ENCODE results near the gene CLEC2L. TPM values are rescaled to one million over a fixed set of nuclear protein-coding genes. Genes with fewer than 3 reads are reported as not detected.
A peak's percentile ranks its signal among the peaks of the same experiment; 100 is the strongest.

CLEC2L gene
- total RNA-seq, 1 donor from 2014 or later = not detected

DNA sequence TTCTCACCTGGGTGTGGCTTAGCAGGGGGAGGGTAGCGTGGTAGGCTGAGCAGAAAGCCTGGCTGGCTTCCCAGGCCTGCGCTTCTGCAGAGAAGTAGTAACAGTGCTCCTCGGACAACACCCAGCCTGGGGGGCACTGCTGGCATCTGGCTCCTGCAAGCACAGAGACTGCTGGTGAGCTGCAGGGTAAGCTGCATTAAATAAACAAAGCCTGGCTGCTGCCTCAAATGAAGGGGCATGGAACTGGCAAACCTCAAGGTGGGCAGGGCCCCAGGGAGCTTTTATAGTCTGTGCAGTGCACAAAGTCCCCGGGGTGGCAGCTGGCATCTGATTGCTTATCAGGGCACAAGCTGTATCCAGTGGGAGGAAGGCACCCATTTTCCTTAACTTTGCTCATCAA is 43.9 kb upstream of the CLEC2L start:
- Mint-ChIP-seq H3K36me3 (ENCODE audit: low read depth, unreplicated experiment) (no peaks in the 10 kb centered on the region), H3K27me3 (ENCODE audit: low read depth, unreplicated experiment) (peaks cover 33% of the 10 kb centered on the region), H3K9me3 (ENCODE audit: unreplicated experiment) (no peaks in the 10 kb centered on the region), H3K4me1 (ENCODE audit: low read depth, unreplicated experiment) (no peaks in the 10 kb centered on the region), H3K4me3 (ENCODE audit: unreplicated experiment) (no peak overlapping the region), H3K27ac (ENCODE audit: unreplicated experiment) (no peak overlapping the region)
- peaks cover 11% of the 10 kb centered on the region for H3K4me1 ChIP-seq (ENCODE audit: insufficient read depth, low read length)
- DNase-seq (ENCODE audit: low read depth) (no peak), FAIRE-seq (no peak)
- no peak overlapping the region for H3K4me3 ChIP-seq (ENCODE audit: insufficient read depth, low read depth, low read length)
- H3K9ac ChIP-seq (ENCODE audit: low read length) = no peak overlapping the region
- H3K4me2 ChIP-seq (ENCODE audit: low read length) = no peak overlapping the region
- no peak for TF ChIP-seq EZH2 (IDR thresholded peaks at IDR 0.05; ENCODE audit: insufficient read depth, low read length)
- TF ChIP-seq, protein P1, sequence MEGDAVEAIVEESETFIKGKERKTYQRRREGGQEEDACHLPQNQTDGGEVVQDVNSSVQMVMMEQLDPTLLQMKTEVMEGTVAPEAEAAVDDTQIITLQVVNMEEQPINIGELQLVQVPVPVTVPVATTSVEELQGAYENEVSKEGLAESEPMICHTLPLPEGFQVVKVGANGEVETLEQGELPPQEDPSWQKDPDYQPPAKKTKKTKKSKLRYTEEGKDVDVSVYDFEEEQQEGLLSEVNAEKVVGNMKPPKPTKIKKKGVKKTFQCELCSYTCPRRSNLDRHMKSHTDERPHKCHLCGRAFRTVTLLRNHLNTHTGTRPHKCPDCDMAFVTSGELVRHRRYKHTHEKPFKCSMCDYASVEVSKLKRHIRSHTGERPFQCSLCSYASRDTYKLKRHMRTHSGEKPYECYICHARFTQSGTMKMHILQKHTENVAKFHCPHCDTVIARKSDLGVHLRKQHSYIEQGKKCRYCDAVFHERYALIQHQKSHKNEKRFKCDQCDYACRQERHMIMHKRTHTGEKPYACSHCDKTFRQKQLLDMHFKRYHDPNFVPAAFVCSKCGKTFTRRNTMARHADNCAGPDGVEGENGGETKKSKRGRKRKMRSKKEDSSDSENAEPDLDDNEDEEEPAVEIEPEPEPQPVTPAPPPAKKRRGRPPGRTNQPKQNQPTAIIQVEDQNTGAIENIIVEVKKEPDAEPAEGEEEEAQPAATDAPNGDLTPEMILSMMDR (IDR thresholded peaks at IDR 0.05; ENCODE audit: insufficient read depth, low read depth, low read length) = no peak
- H3K27ac ChIP-seq (ENCODE audit: low read depth, low read length) = no peak overlapping the region
- no peaks in the 10 kb centered on the region for H3K36me3 ChIP-seq (ENCODE audit: insufficient read depth, low read length)
- no peak overlapping the region for H2AFZ ChIP-seq (ENCODE audit: low read depth, low read length)
- peaks cover 4% of the 10 kb centered on the region for H4K20me1 ChIP-seq (ENCODE audit: insufficient read depth, low read length)
- no peaks in the 10 kb centered on the region for H3K79me2 ChIP-seq (ENCODE audit: insufficient read depth, low read length)
- peaks cover 25% of the 10 kb centered on the region for H3K27me3 ChIP-seq (ENCODE audit: insufficient read depth, low read length)
- no peaks in the 10 kb centered on the region for H3K9me3 ChIP-seq (ENCODE audit: insufficient read depth, low read depth, low read length)

- DNase-seq (ENCODE audit: low read depth) = no peak
- no peak overlapping the region for H3K27ac ChIP-seq (ENCODE audit: low read depth, low read length)
- H3K79me2 ChIP-seq (ENCODE audit: insufficient read depth, low read length) = no peaks in the 10 kb centered on the region
- H3K4me1 Mint-ChIP-seq (ENCODE audit: low read depth, unreplicated experiment) = no peaks in the 10 kb centered on the region
- H3K27ac Mint-ChIP-seq (ENCODE audit: unreplicated experiment) = no peak overlapping the region
- FAIRE-seq = no peak
- peaks cover 2% of the 10 kb centered on the region for H3K36me3 Mint-ChIP-seq (ENCODE audit: low read depth, unreplicated experiment)
- H3K9me3 Mint-ChIP-seq (ENCODE audit: unreplicated experiment) = no peaks in the 10 kb centered on the region
- H3K27me3 ChIP-seq (ENCODE audit: insufficient read depth, low read length) = peaks cover 39% of the 10 kb centered on the region
- no peaks in the 10 kb centered on the region for H3K36me3 ChIP-seq (ENCODE audit: insufficient read depth, low read length)
- H3K9ac ChIP-seq (ENCODE audit: low read length) = no peak overlapping the region
- peaks cover 11% of the 10 kb centered on the region for H3K4me1 ChIP-seq (ENCODE audit: insufficient read depth, low read length)
- peaks cover 4% of the 10 kb centered on the region for H4K20me1 ChIP-seq (ENCODE audit: insufficient read depth, low read length)
- no peaks in the 10 kb centered on the region for H3K9me3 ChIP-seq (ENCODE audit: insufficient read depth, low read depth, low read length)
- no peak overlapping the region for H2AFZ ChIP-seq (ENCODE audit: low read depth, low read length)
- H3K4me2 ChIP-seq (ENCODE audit: low read length) = no peak overlapping the region
- no peak for TF ChIP-seq EZH2 (IDR thresholded peaks at IDR 0.05; ENCODE audit: insufficient read depth, low read length)
- TF ChIP-seq, protein P1 (IDR thresholded peaks at IDR 0.05; ENCODE audit: insufficient read depth, low read depth, low read length) = no peak
- peaks cover 39% of the 10 kb centered on the region for H3K27me3 Mint-ChIP-seq (ENCODE audit: low read depth, unreplicated experiment)
- H3K4me3 Mint-ChIP-seq (ENCODE audit: unreplicated experiment) = no peak overlapping the region
- no peak overlapping the region for H3K4me3 ChIP-seq (ENCODE audit: insufficient read depth, low read depth, low read length)
Observed at GRCh38 chr7:139481364-139481763, 42.1 kb upstream of the CLEC2L start.

DNA sequence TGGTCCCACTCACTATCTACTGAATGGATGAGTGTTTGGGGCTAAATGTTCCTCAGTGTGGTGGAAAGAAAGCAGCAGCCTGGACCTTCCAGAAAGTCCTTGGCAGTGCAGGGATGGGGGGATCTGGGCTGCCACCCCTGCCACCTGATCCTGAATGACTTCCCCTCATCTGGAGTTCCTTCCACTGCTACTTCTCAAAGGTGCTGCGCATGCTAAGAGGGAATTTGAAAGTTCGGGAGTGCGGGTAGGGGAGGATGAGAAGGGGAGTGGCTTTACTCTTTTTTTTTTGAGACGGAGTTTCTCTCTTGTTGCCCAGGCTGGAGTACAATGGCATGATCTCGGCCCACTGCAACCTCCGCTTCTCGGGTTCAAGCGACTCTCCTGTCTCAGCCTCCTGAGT is 41.4 kb upstream of the CLEC2L start:
- no peaks in the 10 kb centered on the region for H3K9me3 ChIP-seq (ENCODE audit: insufficient read depth, low read depth, low read length)
- H3K4me1 Mint-ChIP-seq (ENCODE audit: low read depth, unreplicated experiment) = no peaks in the 10 kb centered on the region
- H2AFZ ChIP-seq (ENCODE audit: low read depth, low read length) = no peak overlapping the region
- no peaks in the 10 kb centered on the region for H3K36me3 ChIP-seq (ENCODE audit: insufficient read depth, low read length)
- FAIRE-seq (no peak), DNase-seq (ENCODE audit: low read depth) (no peak)
- H3K36me3 Mint-ChIP-seq (ENCODE audit: low read depth, unreplicated experiment) = peaks cover 2% of the 10 kb centered on the region
- peaks cover 44% of the 10 kb centered on the region for H3K27me3 ChIP-seq (ENCODE audit: insufficient read depth, low read length)
- no peak overlapping the region for H3K4me3 Mint-ChIP-seq (ENCODE audit: unreplicated experiment)
- H3K27ac Mint-ChIP-seq (ENCODE audit: unreplicated experiment) = no peak overlapping the region
- peaks cover 1% of the 10 kb centered on the region for H3K9me3 Mint-ChIP-seq (ENCODE audit: unreplicated experiment)
- H3K4me1 ChIP-seq (ENCODE audit: insufficient read depth, low read length) = peaks cover 11% of the 10 kb centered on the region
- H3K27me3 Mint-ChIP-seq (ENCODE audit: low read depth, unreplicated experiment) = peaks cover 43% of the 10 kb centered on the region
- no peak overlapping the region for H3K9ac ChIP-seq (ENCODE audit: low read length)
- no peak overlapping the region for H3K4me2 ChIP-seq (ENCODE audit: low read length)
- H3K27ac ChIP-seq (ENCODE audit: low read depth, low read length) = no peak overlapping the region
- H4K20me1 ChIP-seq (ENCODE audit: insufficient read depth, low read length) = peaks cover 4% of the 10 kb centered on the region
- H3K4me3 ChIP-seq (ENCODE audit: insufficient read depth, low read depth, low read length) = no peak overlapping the region
- H3K79me2 ChIP-seq (ENCODE audit: insufficient read depth, low read length) = no peaks in the 10 kb centered on the region
- TF ChIP-seq EZH2 (IDR thresholded peaks at IDR 0.05; ENCODE audit: insufficient read depth, low read length) = peak; percentile 32
- TF ChIP-seq, protein P1 (IDR thresholded peaks at IDR 0.05; ENCODE audit: insufficient read depth, low read depth, low read length) = no peak
